ENCODE data around the gene PCGF3.

DNA sequence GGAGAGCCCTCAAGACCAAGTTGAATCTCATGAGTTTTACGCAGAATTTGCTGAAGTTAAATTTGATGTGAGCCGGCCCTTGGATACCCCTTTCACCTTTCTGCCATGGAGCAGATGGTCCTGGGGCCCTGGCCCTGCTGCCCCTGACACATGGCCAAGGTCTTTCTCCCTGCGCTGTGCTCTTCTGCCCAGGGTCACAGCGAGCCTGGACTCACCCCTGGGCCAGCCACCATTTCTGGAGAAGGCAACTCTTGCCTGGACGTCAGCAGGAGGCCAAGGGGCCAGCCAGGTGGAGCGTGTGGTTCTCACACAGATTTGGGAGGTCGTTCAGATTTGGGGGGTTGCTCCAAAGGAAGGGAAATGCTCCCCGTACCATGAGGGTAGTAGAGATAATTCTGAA lies 30.0 kb downstream of the PCGF3 start:
- no peak for TF ChIP-seq ARNTL (CRISPR knock-in tag; IDR thresholded peaks at IDR 0.05; ENCODE audit: borderline replicate concordance, low read depth)
- TF ChIP-seq, protein P1, sequence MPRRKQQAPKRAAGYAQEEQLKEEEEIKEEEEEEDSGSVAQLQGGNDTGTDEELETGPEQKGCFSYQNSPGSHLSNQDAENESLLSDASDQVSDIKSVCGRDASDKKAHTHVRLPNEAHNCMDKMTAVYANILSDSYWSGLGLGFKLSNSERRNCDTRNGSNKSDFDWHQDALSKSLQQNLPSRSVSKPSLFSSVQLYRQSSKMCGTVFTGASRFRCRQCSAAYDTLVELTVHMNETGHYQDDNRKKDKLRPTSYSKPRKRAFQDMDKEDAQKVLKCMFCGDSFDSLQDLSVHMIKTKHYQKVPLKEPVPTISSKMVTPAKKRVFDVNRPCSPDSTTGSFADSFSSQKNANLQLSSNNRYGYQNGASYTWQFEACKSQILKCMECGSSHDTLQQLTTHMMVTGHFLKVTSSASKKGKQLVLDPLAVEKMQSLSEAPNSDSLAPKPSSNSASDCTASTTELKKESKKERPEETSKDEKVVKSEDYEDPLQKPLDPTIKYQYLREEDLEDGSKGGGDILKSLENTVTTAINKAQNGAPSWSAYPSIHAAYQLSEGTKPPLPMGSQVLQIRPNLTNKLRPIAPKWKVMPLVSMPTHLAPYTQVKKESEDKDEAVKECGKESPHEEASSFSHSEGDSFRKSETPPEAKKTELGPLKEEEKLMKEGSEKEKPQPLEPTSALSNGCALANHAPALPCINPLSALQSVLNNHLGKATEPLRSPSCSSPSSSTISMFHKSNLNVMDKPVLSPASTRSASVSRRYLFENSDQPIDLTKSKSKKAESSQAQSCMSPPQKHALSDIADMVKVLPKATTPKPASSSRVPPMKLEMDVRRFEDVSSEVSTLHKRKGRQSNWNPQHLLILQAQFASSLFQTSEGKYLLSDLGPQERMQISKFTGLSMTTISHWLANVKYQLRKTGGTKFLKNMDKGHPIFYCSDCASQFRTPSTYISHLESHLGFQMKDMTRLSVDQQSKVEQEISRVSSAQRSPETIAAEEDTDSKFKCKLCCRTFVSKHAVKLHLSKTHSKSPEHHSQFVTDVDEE (CRISPR knock-in tag; IDR thresholded peaks at IDR 0.05) = no peak
- no peak for TF ChIP-seq PPARA (CRISPR knock-in tag; IDR thresholded peaks at IDR 0.05; ENCODE audit: borderline replicate concordance)
- TF ChIP-seq CREB5 (CRISPR knock-in tag; IDR thresholded peaks at IDR 0.05; ENCODE audit: low read depth) = no peak
- no peak for TF ChIP-seq ZFP30 (CRISPR knock-in tag; IDR thresholded peaks at IDR 0.05)
- no peak for TF ChIP-seq PATZ1 (CRISPR knock-in tag; IDR thresholded peaks at IDR 0.05; ENCODE audit: borderline replicate concordance)
- no peak for TF ChIP-seq ZNF8 (CRISPR knock-in tag; IDR thresholded peaks at IDR 0.05)
- no peak for TF ChIP-seq ZC3H10 (CRISPR knock-in tag; IDR thresholded peaks at IDR 0.05)
- no peak for TF ChIP-seq ZNF70 (CRISPR knock-in tag; IDR thresholded peaks at IDR 0.05)

Data from SK-N-SH treated with all-trans-retinoic acid at 6 μM for 48 hours (cell line).